Mucosa of rectum (tissue), 2 donors: ENCODE measurements around the gene VAPA.
"Not testable (repeated sequence)": the region's sequence is repeated elsewhere in the genome, so short reads cannot be mapped to it uniquely, and the experiment has no call there.

Source experiments
- H3K27ac ChIP-seq, 2 donors: one replicate each; pipeline ENCODE4 v1.7.0; 2013; ENCODE audit warnings: inconsistent platforms in 2 of 2, low read depth in 2 of 2, low read length in 2 of 2
- H3K27me3 ChIP-seq, 2 donors: one replicate each; pipeline ENCODE4 v1.7.0; 2013; ENCODE audit warnings: low read length in 2 of 2; ENCODE audit not compliant: control insufficient read depth in 2 of 2, insufficient read depth in 2 of 2
- H3K36me3 ChIP-seq, 2 donors: one replicate each; pipeline ENCODE4 v1.7.0; 2013; ENCODE audit warnings: low read length in 2 of 2; ENCODE audit not compliant: control insufficient read depth in 2 of 2, insufficient read depth in 2 of 2
- H3K4me1 ChIP-seq, 2 donors: one replicate each; pipeline ENCODE4 v1.7.0; 2013; ENCODE audit warnings: low read length in 2 of 2, mild to moderate bottlenecking in 1 of 2; ENCODE audit not compliant: control insufficient read depth in 2 of 2, insufficient read depth in 2 of 2
- H3K4me3 ChIP-seq, 2 donors: one replicate each; pipeline ENCODE4 v1.7.0; 2013; ENCODE audit warnings: low read length in 2 of 2
- H3K9ac ChIP-seq, 2 donors: one replicate each; pipeline ENCODE4 v1.7.0; 2013; ENCODE audit warnings: low read length in 2 of 2, low read depth in 1 of 2, mild to moderate bottlenecking in 1 of 2
- H3K9me3 ChIP-seq, 2 donors: one replicate each; pipeline ENCODE4 v1.7.0; 2013; ENCODE audit warnings: low read length in 2 of 2; ENCODE audit not compliant: control insufficient read depth in 2 of 2
- donor health status: healthy.
- donor health status: Normal muscosa, but diverticular disease.

The VAPA gene

DNA sequence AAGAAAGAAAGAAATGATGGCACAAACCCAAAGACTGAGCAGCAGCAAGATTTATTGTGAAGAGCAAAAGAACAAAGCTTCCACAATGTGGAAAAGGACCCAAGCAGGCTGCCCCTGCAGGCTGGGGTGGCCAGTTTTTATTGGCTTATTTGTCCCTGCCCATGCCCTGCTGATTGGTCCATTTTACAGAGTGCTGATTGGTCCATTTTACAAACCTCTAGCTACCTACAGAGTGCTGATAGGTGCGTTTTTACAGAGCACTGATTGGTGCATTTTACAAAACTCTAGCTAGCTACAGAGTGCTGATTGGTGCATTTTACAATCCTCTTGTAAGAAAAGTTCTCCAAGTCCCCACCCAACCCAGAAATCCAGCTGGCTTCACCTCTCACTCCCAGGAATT is 1.5 kb upstream of the VAPA start:
- H3K4me1 ChIP-seq, result peaks cover 6 to 19% of the 10 kb centered on the region in 2 donors
- H3K9me3 ChIP-seq, H3K4me3 ChIP-seq, H3K27ac ChIP-seq, H3K36me3 ChIP-seq, H3K27me3 ChIP-seq, H3K9ac ChIP-seq: not testable (repeated sequence)

DNA sequence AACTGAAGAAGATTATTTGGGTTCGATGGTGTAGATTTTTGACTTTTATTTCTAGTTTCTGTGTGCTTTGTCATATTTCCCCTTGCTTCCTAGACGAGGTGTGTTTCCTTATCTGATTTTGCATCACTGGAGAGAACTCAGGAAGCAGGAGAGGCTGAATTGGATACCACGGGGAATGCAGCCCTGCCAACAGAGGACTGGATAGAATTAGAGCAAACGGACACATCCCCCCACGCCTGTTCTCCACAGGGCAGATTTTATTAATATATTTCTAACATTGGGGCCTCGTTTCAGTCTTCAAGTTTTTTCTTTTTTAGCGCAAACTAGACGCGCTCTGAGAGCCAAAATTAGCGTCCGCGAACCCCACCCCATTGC is 678 bp upstream of the VAPA start:
- H3K27ac ChIP-seq, result peak overlapping the region; percentile 98 to 99
- peak overlapping the region; percentile 87 to 93 for H3K4me3 ChIP-seq
- no peaks in the 10 kb centered on the region for H3K9me3 ChIP-seq
- H3K4me1 ChIP-seq, result peaks cover 9 to 23% of the 10 kb centered on the region in 2 donors
- H3K9ac ChIP-seq, result peak overlapping the region; percentile 78 to 96
- H3K27me3 ChIP-seq, result no peaks in the 10 kb centered on the region
- H3K36me3 ChIP-seq, result no peaks in the 10 kb centered on the region

DNA sequence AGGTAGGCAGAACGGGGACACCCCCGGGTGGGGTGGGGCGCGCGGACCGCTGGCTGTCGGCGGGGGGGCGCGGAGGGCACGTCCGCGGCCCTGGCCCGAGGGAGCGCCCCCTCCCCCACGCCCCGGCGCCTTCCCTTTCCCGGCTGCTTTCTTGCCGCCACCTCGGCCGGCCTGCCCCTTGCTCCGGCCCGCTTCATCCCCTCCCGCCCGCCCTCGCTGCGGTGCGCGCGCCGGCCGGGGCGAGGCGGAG is 443 bp downstream of the VAPA start:
- Histone ChIP-seq H3K27ac (peak overlapping the region; percentile 98 to 99), H3K9ac (peak overlapping the region; percentile 91 to 96), H3K4me3 (peak overlapping the region; percentile 87 to 93), H3K27me3 (no peaks in the 10 kb centered on the region), H3K9me3 (no peaks in the 10 kb centered on the region), H3K36me3 (no peaks in the 10 kb centered on the region), H3K4me1 (peaks cover 9 to 25% of the 10 kb centered on the region in 2 donors)

GRCh38 chr18:9914584-9915290 is 921 bp downstream of the VAPA start:
- Histone ChIP-seq H3K4me3 (peak overlapping the region; percentile 93), H3K9me3 (no peaks in the 10 kb centered on the region), H3K27me3 (no peaks in the 10 kb centered on the region), H3K9ac (peak overlapping the region; percentile 84 to 91), H3K4me1 (peaks cover 10 to 28% of the 10 kb centered on the region in 2 donors), H3K36me3 (no peaks in the 10 kb centered on the region), H3K27ac (peak overlapping the region; percentile 98 to 99)

DNA sequence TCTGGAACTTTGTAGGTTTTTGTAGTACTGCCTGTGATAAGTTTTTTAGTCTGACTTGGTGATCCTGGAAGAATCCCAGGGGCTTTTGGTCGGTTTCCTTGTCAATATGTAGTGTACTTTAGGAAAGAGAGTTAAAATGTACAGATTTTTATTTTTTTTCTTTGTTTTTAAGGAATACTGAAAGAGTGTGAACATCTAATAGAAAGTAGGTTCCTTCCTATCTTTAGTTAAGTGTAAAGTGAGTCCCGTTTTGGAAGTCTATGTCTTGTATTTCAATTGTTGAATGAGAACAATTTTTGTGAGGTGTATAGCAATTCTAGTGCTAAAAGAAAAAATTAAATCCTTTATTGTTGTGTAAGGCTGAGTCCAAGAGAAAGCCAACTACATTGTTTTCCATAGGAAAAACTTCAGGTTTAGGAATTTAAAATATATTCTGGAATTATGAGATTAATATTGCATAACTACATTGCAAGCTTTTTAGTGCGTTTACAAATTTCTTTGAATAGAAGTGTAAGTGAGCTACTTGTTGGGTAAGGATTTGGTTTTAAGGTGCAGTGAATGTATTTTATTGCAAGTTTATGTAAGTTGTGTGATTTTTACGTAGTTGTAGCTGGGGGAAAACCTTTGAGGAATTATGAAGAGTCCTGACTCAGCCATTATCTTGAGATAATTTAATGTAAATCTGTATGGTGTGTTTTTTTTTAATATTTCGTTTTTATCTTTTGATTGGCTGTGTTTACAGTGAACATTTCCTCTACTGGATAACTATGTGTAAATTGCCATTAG is 1.7 kb downstream of the VAPA start:
- Histone ChIP-seq H3K36me3 (no peaks in the 10 kb centered on the region), H3K4me3 (peak overlapping the region; percentile 93), H3K9ac (peak overlapping the region; percentile 84 to 91), H3K27ac (peak overlapping the region; percentile 98 to 99), H3K4me1 (peaks cover 14 to 34% of the 10 kb centered on the region in 2 donors), H3K9me3 (no peaks in the 10 kb centered on the region), H3K27me3 (no peaks in the 10 kb centered on the region)

GRCh38 chr18:9916077-9916639 is 2.3 kb downstream of the VAPA start:
- H3K27ac ChIP-seq, result peak overlapping the region; percentile 98 to 99
- peak overlapping the region; percentile 84 to 91 for H3K9ac ChIP-seq
- H3K4me1 ChIP-seq, result peaks cover 14 to 38% of the 10 kb centered on the region in 2 donors
- no peaks in the 10 kb centered on the region for H3K9me3 ChIP-seq
- no peaks in the 10 kb centered on the region for H3K27me3 ChIP-seq
- H3K36me3 ChIP-seq, result no peaks in the 10 kb centered on the region
- H3K4me3 ChIP-seq, result peak overlapping the region; percentile 93

GRCh38 chr18:9916808-9917207 is 3.0 kb downstream of the VAPA start:
- H3K27ac ChIP-seq, result peak overlapping the region in 1 of 2 donors; percentile 99
- no peaks in the 10 kb centered on the region for H3K9me3 ChIP-seq
- H3K27me3 ChIP-seq, result no peaks in the 10 kb centered on the region
- peak overlapping the region in 1 of 2 donors; percentile 93 for H3K4me3 ChIP-seq
- peak overlapping the region in 1 of 2 donors; percentile 91 for H3K9ac ChIP-seq
- H3K4me1 ChIP-seq, result peaks cover 14 to 38% of the 10 kb centered on the region in 2 donors
- no peaks in the 10 kb centered on the region for H3K36me3 ChIP-seq

DNA sequence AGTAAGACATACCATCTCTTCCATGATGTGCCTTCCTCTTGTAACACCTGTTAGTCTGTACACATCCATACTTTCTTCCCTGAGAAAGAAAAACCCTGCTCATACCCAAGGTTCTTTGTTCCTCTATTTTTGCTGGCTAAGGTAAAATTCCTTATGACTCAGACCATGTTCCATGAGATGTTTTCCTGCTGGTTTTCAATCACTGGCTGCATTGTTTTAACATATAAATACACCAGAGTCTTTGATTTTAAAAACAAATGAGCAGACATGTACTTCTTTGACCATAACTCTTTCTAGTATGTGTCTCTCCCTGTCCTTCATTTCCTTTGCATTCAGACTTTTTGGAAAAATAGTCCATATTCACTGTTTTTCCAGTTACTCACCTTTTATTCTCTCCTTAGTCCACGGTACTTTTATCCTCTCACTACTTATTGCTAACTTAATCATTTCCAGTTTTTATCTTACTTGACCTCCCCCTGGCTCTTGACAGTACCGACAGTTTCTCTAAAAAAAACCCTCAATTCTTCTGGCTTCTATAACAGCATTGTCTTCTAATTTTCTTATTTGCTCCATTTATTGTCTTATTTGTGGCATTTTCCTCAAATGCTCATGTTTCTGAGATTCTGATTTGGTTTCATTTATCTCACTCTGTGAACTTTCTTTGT is 4.3 kb downstream of the VAPA start:
- Histone ChIP-seq H3K9me3 (no peaks in the 10 kb centered on the region), H3K4me1 (peaks cover 14 to 35% of the 10 kb centered on the region in 2 donors), H3K4me3 (no peak overlapping the region), H3K9ac (no peak overlapping the region), H3K27me3 (no peaks in the 10 kb centered on the region), H3K27ac (no peak overlapping the region), H3K36me3 (no peaks in the 10 kb centered on the region)

DNA sequence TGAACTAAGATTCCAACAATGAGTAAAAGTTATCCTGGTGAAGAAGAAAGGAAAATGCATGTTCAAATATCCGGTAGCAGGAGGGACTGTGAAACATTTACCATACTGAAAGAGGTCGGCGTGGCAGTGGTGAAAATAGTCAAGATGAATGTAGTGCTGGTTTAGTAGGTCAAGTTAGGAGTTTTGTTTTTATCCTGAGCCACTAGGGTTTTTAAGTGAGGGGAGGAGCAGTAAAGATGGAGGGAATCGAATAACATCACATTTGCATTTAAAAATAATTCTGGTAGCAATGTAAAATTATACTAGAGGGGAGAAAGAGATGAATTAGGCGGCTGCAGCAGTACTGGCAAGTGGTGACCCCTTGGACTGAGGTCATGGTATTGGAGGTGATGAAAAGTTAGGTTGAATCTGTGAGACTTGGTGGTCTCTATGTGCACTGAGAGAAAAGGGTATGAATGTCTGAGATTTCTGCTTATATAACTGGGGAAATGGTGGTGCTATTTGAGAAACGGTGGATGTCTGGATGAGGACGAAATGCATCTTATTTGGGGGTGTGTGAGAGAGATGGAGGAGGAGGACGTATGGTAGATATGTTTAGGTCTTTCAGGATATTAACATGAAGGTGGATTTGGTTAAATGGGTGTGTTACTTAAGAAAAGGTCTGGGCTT is 5.9 kb downstream of the VAPA start:
- Histone ChIP-seq H3K4me3 (peak overlapping the region in 1 of 2 donors; percentile 15), H3K9me3 (no peaks in the 10 kb centered on the region), H3K36me3 (no peaks in the 10 kb centered on the region), H3K4me1 (peaks cover 14 to 37% of the 10 kb centered on the region in 2 donors), H3K27ac (no peak overlapping the region), H3K27me3 (no peaks in the 10 kb centered on the region), H3K9ac (no peak overlapping the region)
